Heart right ventricle (tissue), 16 donors: Measurements from ENCODE around the gene TSSC4. TPM values are rescaled to one million over a fixed set of nuclear protein-coding genes. Genes with fewer than 3 reads are reported as not detected.

Source experiments
- ATAC-seq, 8 donors: fragments of 200-7000 bp; cut with Tn5 transposase; one replicate each; pipeline ENCODE4 v1.9.1; 2020; ENCODE audit warnings: mild to moderate bottlenecking in 8 of 8, moderate library complexity in 8 of 8, moderate number of reproducible peaks in 1 of 8
- DNase-seq, 2 donors: peaks; one replicate each; pipeline ENCODE4 v3.0.0-alpha.2; 2020
- H3K27ac ChIP-seq, 10 donors: fragments of 200-600 bp; sonication (generic) in 2 of 10; one replicate each; pipeline versions ENCODE4 v1.5.0 to v1.8.0; 2020 to 2022; ENCODE audit warnings: mild to moderate bottlenecking in 3 of 10
- H3K27me3 ChIP-seq, 7 donors: fragments of 200-600 bp; one replicate each; pipeline ENCODE4 v1.8.0; 2021 to 2022; ENCODE audit warnings: mild to moderate bottlenecking in 2 of 7
- H3K36me3 ChIP-seq, 9 donors: fragments of 200-600 bp; sonication (generic) in 1 of 9; one replicate each; pipeline versions ENCODE4 v1.5.0 to v1.8.0; 2020 to 2022; ENCODE audit warnings: mild to moderate bottlenecking in 2 of 9
- H3K4me1 ChIP-seq, 9 donors: fragments of 200-600 bp; sonication (generic) in 1 of 9; one replicate each; pipeline versions ENCODE4 v1.5.0 to v1.8.0; 2020 to 2022; ENCODE audit warnings: mild to moderate bottlenecking in 4 of 9
- H3K4me3 ChIP-seq, 10 donors: fragments of 200-600 bp; sonication (generic) in 2 of 10; one replicate each; pipeline versions ENCODE4 v1.5.0 to v1.8.0; 2020 to 2022; ENCODE audit warnings: mild to moderate bottlenecking in 7 of 10, moderate library complexity in 2 of 10
- H3K9me3 ChIP-seq, 11 donors: fragments of 200-600 bp in 10 of 11; sonication (generic) in 2 of 11; one replicate each; pipeline versions ENCODE4 v1.5.0 to v1.8.0; 2013 to 2022; ENCODE audit warnings: mild to moderate bottlenecking in 2 of 11, control low read depth in 1 of 11, moderate library complexity in 1 of 11
- WGBS, 2 donors: extraction: QIAGEN DNeasy Blood & Tissue Kit; methylation state at CpG; one replicate each; pipeline ENCODE4 v1.1.7; 2013; ENCODE audit warnings: inconsistent platforms in 1 of 2; 5-methylcytosine and 5-hydroxymethylcytosine counted together
- intact Hi-C, 10 donors: fragments of 100-400 bp; cut with DNase I; formaldehyde crosslinking; loops; one replicate each; pipeline versions ENCODE4 v1.11.1 to v1.14.2; 2022
- polyA plus RNA-seq, 2 donors: library from polyadenylated mRNA; stranded (reverse); fragments of 200-250 nt; gene quantifications; one replicate each; pipeline ENCODE4 v1.2.3, GENCODE V29; 2013
- total RNA-seq, 10 donors: library from RNA; stranded (reverse); fragmentation: NEBNext Ultra II Directional in 3 of 10; extraction: Animal tissue kit (Norgen Biotek cat#: 25700) in 3 of 10; gene quantifications; one replicate each; pipeline versions ENCODE4 v1.2.1 to v1.2.4, GENCODE V29; 2021 to 2023
- TF ChIP-seq, protein P1 (sequence below), 9 donors: fragments of 200-600 bp; sonication (generic) in 2 of 9; IDR thresholded peaks; one replicate each; pipeline versions ENCODE4 v1.5.0 to v1.8.0; 2021 to 2022; ENCODE audit warnings: antibody characterized with exemption in 9 of 9, mild to moderate bottlenecking in 5 of 9, moderate library complexity in 1 of 9
- donor health status: Arrhythmogenic right ventricular cardiomyopathy.
- donor health status: ischemic (EF 13 %, LVEDD 7.1; RV severe dilation, severe dysfunction).
- donor health status: healthy with polysubstance abuse.
- donor health status: DM: no; HTN: yes; CAD: no.
- donor health status: DM: no; HTN: no; CAD: no.
- donor health status: ischemic (EF 25% LVEDD 6.9; RV normal size, moderate dysfunction).
- donor health status: ischemic (EF 25% LVEDD 5.7; RV mildly dilated, moderate dysfunction).
- donor health status: healthy.
- donor health status: DM: yes; HTN: yes; CAD: no.
- donor health status: Ischemic cardiomyopathy.
- donor health status: ischemic (EF 35%, LVEDD 5.7; RV mildly dilated, moderate dysfunction).
- donor health status: nonischemic (EF 11% LVEDD 7.7; RV severe dilation, severe dysfunction).
- donor health status: DM: yes; HTN: yes; CAD: no.
- donor health status: PGD.
- donor health status: ischemic (EF 29% LVEDD 5.4; RV normal size, mild dysfunction).
- donor health status: nonischemic (EF 23%, LVEDD 6.1; RV moderate dilation, normal function).

The TSSC4 gene
- total and polyA plus RNA-seq, 12 donors: 22.0 to 72.3 (median 30.7) TPM

DNA sequence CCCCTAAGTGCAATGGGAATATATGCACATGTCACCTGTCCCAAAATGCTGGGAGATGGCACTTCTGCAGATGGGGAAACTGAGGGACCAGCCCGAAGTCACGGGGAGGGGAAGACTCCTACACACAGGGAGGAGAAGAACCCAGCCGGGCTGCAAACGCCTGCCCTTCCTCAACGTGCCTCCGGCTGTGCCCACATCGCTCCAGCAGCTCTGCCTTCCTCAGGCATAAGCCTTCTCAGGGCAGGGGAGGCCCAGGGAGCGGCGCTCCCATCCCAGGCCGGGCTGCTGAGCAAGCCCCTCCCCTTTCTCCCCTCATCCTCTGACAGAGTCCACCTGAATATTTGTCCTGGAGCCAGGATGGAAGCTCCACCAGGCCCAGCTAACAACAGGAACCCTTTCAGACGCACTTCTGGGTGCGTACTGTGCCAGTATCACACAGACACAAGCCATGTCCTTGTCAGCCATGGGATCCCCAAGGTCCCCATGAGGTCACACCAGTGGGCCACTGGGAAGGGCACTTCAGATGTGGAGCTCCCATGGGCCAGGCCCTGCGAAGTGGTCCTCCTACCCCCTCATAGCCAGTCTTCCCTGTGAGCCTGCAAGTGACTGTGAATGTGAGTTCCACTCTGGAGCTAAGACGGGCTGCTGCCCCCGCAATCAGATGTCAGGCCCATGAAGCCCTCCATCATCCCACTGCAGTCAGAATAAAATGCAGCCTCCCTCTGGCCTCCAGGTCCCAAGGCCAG is 25.9 kb upstream of the TSSC4 start:
- Histone ChIP-seq H3K4me3 (peak overlapping the region in 5 of 10 donors; percentile 14 to 41 (median 37)), H3K36me3 (no peaks in the 10 kb centered on the region), H3K27me3 (no peaks in the 10 kb centered on the region), H3K27ac (peak overlapping the region; percentile 57 to 99 (median 84)), H3K4me1 (peaks cover 10 to 51% (median 24%) of the 10 kb centered on the region in 9 donors), H3K9me3 (peaks cover 0 to 3% (median 0%) of the 10 kb centered on the region in 11 donors)
- TF ChIP-seq, protein P1, sequence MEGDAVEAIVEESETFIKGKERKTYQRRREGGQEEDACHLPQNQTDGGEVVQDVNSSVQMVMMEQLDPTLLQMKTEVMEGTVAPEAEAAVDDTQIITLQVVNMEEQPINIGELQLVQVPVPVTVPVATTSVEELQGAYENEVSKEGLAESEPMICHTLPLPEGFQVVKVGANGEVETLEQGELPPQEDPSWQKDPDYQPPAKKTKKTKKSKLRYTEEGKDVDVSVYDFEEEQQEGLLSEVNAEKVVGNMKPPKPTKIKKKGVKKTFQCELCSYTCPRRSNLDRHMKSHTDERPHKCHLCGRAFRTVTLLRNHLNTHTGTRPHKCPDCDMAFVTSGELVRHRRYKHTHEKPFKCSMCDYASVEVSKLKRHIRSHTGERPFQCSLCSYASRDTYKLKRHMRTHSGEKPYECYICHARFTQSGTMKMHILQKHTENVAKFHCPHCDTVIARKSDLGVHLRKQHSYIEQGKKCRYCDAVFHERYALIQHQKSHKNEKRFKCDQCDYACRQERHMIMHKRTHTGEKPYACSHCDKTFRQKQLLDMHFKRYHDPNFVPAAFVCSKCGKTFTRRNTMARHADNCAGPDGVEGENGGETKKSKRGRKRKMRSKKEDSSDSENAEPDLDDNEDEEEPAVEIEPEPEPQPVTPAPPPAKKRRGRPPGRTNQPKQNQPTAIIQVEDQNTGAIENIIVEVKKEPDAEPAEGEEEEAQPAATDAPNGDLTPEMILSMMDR (IDR thresholded peaks at IDR 0.05): no peak
- intact Hi-C loops: loop anchor here in 7 of 10 donors (2.0 to 10.0 kb wide), 8 partner anchors 33 to 72 kb away; partner anchors contain the start of genes TSPAN32 (in 2 of the 7) and C11orf21 (in 1 of the 7)
- 46 to 71% methylated on average over 15 of the region's 15 CpGs for WGBS, 2 donors
- no peak for DNase-seq
- peak in 7 of 8 donors; percentile 4 to 64 (median 49) for ATAC-seq

- WGBS, 2 donors: 34 to 59% methylated on average over 6 of the region's 6 CpGs
- Histone ChIP-seq H3K36me3 (peaks cover 0 to 3% (median 0%) of the 10 kb centered on the region in 9 donors), H3K27me3 (no peaks in the 10 kb centered on the region), H3K9me3 (peaks cover 0 to 3% (median 0%) of the 10 kb centered on the region in 11 donors), H3K27ac (peak overlapping the region; percentile 57 to 99 (median 84)), H3K4me3 (peak overlapping the region in 5 of 10 donors; percentile 14 to 41 (median 37)), H3K4me1 (peaks cover 18 to 59% (median 32%) of the 10 kb centered on the region in 9 donors)
- peak; percentile 11 to 71 (median 45) for ATAC-seq
- intact Hi-C loops: loop anchor here in 6 of 10 donors (2.0 to 10.0 kb wide), 6 partner anchors 51 to 73 kb away; partner anchors contain the start of genes TSPAN32 (in 2 of the 6) and C11orf21 (in 1 of the 6)
- DNase-seq: peak in 1 of 2 donors; percentile 65
- TF ChIP-seq, protein P1 (IDR thresholded peaks at IDR 0.05): peak in 5 of 9 donors; percentile 10 to 38 (median 26)
Observed at GRCh38 chr11:2375341-2375853, 25.2 kb upstream of the TSSC4 start.

GRCh38 chr11:2375964-2376551 is 24.5 kb upstream of the TSSC4 start:
- H3K36me3 ChIP-seq: peaks cover 0 to 6% (median 0%) of the 10 kb centered on the region in 9 donors
- TF ChIP-seq, protein P1 (IDR thresholded peaks at IDR 0.05): peak in 1 of 9 donors; percentile 1
- DNase-seq: no peak
- ATAC-seq: no peak
- intact Hi-C loops: loop anchor here in 6 of 10 donors (2.0 to 10.0 kb wide), 7 partner anchors 51 to 73 kb away; partner anchors contain the start of genes TSPAN32 (in 2 of the 6) and C11orf21 (in 1 of the 6)
- H3K4me3 ChIP-seq: no peak overlapping the region
- WGBS, 2 donors: 79 to 86% methylated on average over 16 of the region's 16 CpGs
- peaks cover 24 to 65% (median 38%) of the 10 kb centered on the region in 9 donors for H3K4me1 ChIP-seq
- peak overlapping the region in 8 of 10 donors; percentile 69 to 99 (median 85) for H3K27ac ChIP-seq
- H3K27me3 ChIP-seq: no peaks in the 10 kb centered on the region
- H3K9me3 ChIP-seq: peaks cover 0 to 3% (median 0%) of the 10 kb centered on the region in 11 donors
